ACHN (cell line): Measurements from ENCODE around the gene ZNF547.

Source experiments
- DNase-seq: peaks from one replicate; pipeline ENCODE4 v3.0.0-alpha.2; 2015
- in situ Hi-C: cut with HindIII; loops from 2 replicates; pipeline ENCODE4 v1.10.0; 2017; ENCODE audit warnings: low sequenced_read_pairs, low pct_ligation_motif_present, low pct_unique_long_range_greater_than_20kb

Gene ZNF547

DNA sequence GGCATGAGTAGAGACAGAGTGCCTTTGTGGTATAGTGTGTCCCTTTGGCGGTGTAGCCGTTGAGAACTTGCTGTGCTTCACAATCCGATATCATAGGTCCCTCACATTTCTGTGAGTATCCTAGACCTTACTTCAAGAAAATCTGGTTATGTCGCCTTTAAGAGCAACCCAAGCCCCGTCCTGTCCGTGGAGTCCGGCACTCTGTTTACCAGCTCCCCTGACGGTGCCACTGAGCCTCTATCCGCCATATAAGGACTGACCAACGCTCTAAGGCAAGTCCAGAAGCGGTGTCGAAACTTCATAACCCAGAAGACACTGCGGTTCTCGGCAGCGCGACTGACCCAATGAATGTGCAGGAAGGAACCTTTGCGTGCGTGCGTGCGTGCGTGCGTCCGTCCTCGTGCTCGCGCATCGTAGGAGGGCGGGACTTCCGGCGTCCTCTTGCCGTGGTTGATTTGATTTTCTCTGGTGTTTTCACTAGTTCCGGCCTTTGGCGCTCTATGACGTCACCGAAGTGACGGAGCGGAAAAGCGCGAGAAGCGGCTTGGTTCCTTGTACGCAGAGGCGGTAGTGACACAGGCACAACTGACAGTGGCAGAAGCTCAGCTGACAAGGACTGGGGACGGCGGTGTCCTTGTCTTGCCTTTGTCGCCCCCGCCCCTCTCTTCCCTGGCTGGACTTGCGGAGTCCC is at the start of gene ZNF547, which contains the start of gene TRAPPC2B:
TSS of gene ZNF547 (plus strand) at position 555 of the 691 bp plus-strand sequence. CDS start 5,005 bp downstream, outside the sequence.
TSS of gene TRAPPC2B (plus strand) at position 555 of the 691 bp plus-strand sequence. CDS start 1,283 bp downstream, outside the sequence.
- DNase-seq: peak; percentile 97
- in situ Hi-C loops: no loop called here

DNA sequence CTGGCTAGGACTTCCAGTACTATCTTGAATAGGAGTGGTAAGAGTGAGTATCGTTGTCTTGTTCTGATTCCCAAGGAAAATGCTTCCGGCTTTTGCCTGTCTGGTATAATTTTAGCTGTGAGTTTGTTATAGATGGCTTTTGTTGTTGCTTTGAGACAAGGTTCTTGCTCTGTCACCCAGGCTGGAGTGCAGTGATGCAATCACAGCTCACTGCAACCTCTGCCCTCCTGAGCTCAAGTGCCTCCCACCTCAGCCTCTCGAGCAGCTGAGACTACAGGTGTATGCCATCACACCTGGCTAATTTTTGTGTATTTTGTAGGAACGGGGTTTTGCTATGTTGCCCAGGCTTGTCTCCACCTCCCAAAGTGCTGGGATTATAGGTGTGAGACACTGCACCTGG is 49.2 kb upstream of the ZNF547 start:
- in situ Hi-C loops: no loop called here
- no peak for DNase-seq

DNA sequence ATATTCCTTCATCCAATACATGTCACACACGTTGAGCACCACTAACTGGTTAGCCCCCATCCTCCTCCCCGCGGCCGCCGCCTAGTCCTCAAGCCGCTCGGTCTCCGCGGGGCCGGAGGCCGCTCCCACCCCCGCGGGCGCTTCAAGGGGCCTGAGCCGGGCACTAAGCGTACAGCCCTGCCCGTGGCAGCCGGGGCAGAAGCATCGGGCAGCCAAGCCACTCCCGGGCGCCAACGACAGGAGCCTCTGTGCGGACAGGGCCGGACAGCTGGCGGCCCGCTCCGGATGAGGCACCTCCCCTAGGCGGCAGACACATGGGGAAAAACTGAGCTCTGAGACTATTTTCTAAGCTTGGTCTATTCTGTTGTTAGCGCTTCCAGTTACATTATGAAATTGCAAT is 45.8 kb upstream of the ZNF547 start:
- DNase-seq: no peak
- in situ Hi-C loops: no loop called here

DNA sequence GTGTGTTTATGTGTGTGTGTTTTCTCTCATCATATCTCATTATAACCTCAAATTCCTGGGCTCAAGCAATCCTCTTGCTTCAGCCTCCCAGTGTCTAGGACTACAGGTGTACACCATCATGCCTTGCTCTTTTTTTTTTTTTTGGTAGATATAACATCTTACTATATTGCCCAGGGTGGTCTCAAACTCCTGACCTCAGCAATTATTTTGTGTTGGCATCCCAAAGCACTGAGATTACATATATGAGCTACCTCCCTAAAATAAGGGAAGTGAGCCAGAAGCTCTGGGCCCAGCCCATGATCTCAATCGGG is 43.5 kb upstream of the ZNF547 start:
- DNase-seq: no peak
- in situ Hi-C loops: no loop called here

DNA sequence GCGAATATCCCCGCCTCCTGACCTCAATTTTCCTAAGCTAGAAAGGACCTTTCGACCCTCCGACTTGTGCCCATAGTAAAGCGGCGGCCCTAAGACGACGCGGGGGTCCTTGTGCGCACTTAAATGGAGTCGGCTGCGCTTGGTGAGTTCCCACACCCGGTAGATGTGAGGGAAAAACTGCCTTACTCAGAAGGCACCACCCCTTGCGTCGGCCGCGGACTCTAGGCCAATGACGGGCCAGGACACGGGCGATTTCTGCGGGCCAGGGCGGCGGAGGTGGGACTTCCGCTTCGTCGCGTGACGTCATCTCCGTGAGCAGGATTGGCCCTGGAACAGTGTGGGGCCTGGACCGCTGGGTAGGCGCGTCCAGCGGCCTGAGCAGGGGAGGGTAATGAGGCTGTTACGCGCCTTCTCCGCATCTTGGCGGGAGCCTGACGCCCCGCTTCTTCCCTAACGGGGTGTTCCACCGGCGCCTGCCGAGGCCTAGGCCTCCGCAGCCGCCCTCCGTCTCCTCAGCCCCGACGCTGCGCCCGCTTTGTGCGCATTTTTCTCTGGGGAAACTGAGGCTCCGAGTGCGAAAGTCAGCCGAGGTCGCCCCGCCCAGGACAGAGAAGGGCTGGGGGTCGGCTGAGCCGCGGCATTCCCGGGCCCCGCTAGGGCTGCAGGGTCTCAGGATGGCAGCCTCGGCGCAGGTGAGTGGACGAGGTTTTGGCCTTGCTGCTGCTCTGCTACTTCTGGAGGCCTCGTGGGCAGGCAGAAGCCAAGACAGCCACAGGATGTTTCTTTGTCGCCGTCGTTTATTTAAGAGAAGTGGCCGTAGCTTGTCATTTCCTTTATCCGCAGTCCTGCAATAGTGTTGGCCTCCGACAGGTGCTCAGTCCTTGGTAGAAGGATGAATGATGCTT is 42.9 kb upstream of the ZNF547 start, which contains the start of gene ZNF543:
TSS of gene ZNF543 (plus strand) at position 293 of the 905 bp plus-strand sequence. CDS start at position 675, 382 bp downstream.
- in situ Hi-C loops: no loop called here
- DNase-seq: peak; percentile 95

DNA sequence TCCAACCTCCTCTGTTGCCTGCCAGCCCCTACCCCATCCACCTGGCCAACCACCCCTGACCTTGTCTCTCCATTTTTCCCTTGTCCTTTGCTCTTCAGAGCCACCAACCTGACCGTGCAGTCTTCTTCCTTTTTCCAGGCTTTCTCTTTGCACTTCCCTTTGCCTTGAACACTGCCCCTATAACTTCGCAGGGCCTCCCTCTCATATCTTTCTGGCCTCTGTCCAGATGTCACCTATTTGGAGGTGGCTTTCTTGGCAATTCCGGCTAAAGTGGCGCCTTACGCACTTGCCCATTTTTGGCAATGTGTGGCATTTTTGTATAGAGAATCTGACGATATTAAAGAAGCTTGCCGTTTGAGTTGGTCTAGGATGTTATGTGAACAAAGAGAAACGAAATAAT is 42.2 kb upstream of the ZNF547 start:
- in situ Hi-C loops: no loop called here
- no peak for DNase-seq

DNA sequence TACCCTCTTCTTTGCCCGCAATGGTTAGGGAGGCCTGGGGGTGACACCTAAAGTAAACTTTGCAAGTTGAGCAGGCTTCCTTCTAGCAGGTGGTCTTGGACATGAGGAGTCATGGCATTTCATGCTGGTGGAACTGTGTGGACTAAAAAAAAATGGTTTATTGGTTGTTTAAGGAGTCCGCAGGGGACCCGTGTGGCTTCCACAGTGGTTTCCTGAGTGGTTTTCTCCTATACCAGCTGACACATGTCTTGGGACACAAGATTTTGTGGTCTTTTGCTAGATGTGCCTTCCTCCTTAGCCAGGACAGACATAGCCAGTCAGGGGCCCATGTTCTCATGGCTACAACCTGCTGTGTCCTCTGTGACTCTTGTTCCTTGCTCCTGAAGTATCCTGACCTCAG is 41.6 kb upstream of the ZNF547 start:
- in situ Hi-C loops: no loop called here
- no peak for DNase-seq

DNA sequence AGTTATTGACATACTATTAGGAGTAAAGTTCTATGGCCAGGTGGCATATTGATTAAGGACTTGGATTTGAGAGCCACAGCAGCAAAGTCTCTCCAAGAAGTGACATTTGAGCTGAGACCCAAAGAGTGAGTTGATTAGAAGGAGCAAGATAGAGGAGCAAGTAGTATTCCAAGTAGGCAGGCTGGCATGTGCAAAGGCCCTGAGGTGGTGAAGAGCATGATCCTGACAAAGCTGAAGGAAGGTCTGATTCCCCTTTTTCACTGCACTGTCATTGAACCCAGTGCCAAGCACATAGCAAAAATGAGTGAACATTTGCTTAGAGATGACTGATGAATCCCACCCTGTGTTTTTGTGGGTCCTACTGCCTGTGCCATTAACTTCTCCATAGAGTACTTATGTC is 38.4 kb upstream of the ZNF547 start:
- in situ Hi-C loops: no loop called here
- DNase-seq: no peak

DNA sequence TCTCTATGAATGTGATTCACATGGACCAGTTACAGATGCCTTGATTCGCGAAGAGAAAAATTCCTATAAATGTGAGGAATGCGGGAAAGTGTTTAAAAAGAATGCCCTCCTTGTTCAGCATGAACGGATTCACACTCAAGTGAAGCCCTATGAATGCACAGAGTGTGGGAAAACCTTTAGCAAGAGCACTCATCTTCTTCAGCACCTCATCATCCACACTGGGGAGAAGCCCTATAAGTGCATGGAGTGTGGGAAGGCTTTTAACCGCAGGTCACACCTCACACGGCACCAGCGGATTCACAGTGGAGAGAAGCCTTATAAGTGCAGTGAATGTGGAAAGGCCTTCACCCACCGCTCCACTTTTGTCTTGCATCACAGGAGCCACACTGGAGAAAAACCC is 35.4 kb upstream of the ZNF547 start:
- in situ Hi-C loops: no loop called here
- no peak for DNase-seq

DNA sequence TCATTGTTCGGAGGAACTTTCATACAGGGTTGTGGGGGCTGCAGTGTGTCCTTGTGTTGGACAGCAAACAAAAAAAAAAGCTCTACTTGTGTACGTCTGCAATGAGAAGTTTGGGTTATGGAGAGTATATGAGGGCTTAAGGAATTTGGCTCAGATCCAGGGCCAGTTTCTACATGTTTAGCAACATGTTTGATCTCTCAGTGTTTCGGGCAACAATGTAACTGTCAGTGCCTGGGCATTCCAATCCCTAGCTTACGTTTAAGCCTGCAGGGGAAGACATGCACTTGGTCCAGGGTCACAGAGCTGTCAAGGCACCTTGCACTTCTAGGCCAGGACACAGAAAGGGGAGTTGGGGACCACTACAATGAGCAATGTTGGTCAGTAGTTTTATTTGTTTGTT is 29.2 kb upstream of the ZNF547 start:
- no peak for DNase-seq
- in situ Hi-C loops: no loop called here

DNA sequence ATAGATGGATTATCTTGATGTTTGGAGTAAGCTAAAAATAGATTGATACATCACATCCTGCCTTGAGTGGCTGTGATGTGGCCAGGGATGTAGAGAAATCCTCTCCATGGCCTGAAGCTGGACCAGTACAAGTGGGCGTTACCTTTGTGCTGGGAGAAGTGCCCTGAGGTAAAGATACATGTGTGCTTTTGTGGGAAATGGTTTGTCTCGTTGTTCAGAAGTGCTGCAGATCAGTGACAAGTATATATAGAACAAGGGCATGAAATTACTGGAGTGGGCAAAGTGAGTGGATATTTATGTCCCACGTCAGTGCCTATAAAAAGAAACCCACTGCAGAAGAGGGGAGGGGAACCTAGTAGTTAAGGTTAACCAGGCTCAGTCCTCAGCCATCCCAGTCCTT is 24.5 kb upstream of the ZNF547 start:
- in situ Hi-C loops: no loop called here
- DNase-seq: no peak

DNA sequence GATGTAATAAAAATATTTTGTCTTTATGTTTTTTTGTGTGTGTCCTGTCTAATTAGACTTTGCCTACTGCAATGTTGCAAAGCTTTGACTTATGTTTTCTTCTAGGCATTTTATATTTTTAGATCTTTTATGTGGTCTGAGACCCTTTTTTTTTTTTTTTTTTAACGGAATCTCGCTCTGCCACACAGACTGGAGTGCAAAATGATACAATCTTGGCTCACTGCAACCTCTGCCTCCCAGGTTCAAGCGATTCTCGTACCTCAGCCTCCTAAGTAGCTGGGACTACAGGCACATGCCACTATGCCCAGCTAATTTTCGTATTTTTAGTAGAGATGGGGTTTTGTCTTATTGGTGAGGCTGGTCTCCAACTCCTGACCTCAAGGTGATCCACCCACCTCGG is 20.8 kb upstream of the ZNF547 start:
- DNase-seq: no peak
- in situ Hi-C loops: no loop called here

DNA sequence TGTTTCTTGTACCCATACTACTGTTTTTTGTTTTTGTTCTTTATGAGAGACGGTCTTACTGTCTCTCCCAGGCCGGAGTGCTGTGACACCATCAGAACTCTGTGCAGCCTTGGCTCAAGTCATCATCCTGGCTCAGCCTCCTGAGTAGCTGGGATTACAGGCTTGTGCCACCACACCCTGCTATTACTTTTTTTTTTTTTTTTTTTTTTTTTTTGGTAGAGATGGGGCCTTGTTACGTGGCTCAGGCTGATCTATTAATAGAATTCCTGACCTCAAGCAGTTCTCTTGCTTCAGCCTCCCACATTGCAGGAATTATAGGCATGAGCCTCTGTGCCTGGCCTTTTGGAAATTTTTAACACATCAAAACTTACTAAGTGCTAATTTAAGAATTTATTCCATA is 15.2 kb upstream of the ZNF547 start:
- in situ Hi-C loops: no loop called here
- no peak for DNase-seq

DNA sequence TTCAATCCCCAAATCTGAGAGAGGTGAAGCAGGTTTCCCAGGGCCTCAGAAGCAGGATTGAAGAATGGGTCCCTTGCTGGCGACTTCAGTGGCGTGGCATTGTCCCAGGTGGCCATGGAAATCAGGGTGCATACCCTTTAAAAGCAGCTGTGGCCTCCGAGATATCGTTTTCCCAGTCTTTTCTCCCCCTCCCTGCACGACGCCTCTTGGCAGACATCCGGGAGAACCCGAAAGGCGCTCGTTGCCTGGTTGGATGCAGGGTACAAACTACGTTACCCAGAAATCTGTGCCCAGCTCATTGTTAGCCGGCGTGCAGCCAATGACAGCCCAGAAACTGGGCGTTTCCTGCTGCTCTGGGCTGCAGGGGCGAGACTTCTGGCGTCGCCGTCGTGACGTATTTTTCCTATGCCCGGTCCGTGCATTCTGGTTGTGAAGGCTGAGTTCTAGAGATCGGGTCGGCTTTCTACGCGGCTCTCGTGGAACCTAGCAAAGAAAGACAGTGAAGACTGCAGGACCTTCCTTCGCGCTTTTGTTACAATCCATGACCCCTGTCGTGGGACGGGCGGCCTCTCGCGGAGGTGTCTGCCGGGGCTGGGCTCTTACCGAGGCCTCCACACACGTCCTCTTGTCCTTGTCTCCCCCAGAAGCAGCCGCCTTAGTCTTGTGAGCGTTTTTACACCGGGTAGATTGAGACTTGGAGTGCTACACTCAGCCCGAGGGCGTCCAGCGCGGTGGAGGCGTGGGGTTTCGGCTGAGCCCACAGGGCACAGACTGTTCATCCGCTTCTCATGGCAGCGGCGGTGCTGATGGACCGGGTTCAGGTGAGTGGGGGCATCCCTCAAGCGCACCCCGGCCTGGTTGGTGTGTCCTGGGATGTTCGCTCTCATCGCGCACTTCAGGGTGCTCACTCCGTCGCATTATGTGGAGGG is 12.2 kb upstream of the ZNF547 start, which contains the start of gene ZNF304:
TSS of gene ZNF304 (plus strand) at position 395 of the 929 bp plus-strand sequence. CDS start at position 789, 394 bp downstream.
- DNase-seq: peak; percentile 91
- in situ Hi-C loops: no loop called here

DNA sequence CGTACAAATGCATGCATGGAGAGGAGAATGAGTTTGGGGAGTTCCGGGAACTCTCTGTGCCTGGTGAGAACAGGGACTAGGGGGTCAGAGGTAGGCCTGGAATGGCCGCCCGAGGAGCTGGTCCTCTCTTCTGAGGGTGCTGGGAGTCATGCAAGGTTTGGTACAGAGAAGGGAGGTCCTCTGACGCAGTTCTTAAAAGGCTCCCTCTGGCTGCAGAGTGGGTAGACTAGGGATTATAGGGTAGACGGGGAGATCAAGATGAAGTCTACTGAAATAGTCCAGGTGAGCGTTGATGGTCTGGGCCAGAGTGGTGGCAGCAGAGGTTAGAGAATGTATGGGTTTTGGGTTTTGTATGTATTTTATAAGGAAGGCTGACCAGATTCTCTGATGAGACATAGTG is 11.5 kb upstream of the ZNF547 start:
- DNase-seq: no peak
- in situ Hi-C loops: no loop called here

DNA sequence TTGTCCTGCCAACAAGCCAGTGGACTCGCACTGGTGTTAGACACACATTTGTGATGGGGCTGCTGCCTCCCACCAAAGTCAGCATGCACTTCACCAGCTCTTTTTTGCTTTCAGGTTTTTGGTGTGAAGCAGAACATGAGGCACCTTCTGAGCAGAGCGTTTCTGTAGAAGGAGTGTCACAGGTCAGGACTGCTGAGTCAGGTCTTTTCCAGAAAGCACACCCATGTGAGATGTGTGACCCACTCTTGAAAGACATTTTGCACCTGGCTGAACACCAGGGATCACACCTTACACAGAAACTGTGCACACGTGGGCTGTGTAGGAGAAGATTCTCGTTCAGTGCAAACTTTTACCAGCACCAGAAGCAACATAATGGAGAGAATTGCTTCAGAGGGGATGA is 7.4 kb upstream of the ZNF547 start:
- in situ Hi-C loops: no loop called here
- no peak for DNase-seq

DNA sequence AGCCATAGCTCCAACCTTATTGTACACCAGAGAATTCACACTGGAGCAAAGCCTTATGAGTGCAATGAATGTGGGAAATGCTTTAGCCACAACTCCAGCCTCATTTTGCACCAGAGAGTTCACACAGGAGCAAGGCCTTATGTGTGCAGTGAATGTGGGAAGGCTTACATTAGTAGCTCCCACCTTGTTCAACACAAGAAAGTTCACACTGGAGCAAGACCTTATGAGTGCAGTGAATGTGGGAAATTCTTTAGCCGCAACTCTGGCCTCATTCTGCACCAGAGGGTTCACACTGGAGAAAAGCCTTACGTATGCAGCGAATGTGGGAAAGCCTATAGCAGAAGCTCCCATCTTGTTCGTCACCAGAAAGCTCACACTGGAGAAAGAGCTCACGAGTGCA is 5.9 kb upstream of the ZNF547 start:
- in situ Hi-C loops: no loop called here
- no peak for DNase-seq

DNA sequence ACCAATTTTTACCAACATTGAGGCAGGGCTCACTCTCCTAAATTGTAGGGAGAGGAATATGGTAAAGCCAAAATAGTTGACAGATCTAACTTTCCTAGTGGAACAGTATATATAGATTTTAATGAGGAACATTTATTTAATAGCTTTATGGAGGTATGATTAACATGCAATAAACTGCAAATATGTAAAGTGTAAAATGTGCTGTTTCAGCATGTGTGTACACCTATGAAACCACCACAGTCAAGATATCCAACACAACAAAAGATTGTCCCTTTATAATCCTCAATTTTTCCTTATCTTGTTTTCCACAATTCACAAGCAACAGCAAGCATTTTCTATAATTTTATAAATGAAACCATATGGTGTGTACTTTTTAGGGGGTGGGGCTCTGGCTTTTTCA is 4.1 kb upstream of the ZNF547 start:
- in situ Hi-C loops: no loop called here
- DNase-seq: no peak

DNA sequence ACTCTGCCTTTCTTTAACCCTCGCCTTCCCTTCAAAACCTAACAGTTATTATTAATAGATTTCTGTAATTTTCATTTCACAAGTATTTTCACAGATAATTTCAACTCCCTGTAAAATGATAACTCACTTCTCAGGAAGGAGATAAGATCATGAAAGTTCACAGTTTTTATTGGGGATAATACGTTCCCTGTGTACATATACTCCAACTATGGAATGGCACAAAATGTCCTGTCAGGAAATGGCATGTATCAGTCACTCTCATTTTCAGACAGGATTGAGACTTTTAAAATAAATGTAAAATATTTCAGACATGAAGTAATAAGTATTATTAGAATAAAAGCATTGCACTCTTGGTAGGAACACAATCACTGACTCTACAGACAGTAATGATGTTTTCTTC is 932 bp upstream of the ZNF547 start:
- in situ Hi-C loops: no loop called here
- no peak for DNase-seq
